Gastrocnemius medialis (tissue), 4 donors: Measurements from ENCODE around the gene CARMIL1. TPM values are rescaled to one million over a fixed set of nuclear protein-coding genes. Genes with fewer than 3 reads are reported as not detected.

Source experiments
- ATAC-seq, 2 donors: fragments of 150-250 bp; one replicate each; pipeline ENCODE4 v1.9.1; 2016
- DNase-seq, 2 donors: peaks; one replicate each; pipeline ENCODE4 v3.0.0-alpha.2; 2019
- H3K27ac ChIP-seq, 4 donors: fragments of 200-600 bp; sonication (generic); 1 replicate in 1 of 4; 2 replicates in 3 of 4; pipeline ENCODE4 v1.5.1; 2016 to 2018; ENCODE audit warnings: mild to moderate bottlenecking in 2 of 4, moderate library complexity in 1 of 4
- H3K27me3 ChIP-seq, 3 donors: fragments of 200-600 bp; sonication (generic) in 2 of 3; 1 replicate in 1 of 3; 2 replicates in 2 of 3; pipeline versions ENCODE4 v1.5.1 to v1.6.0; 2016 to 2019; ENCODE audit warnings: mild to moderate bottlenecking in 1 of 3, moderate library complexity in 1 of 3
- H3K36me3 ChIP-seq, 2 donors: fragments of 200-600 bp; sonication (generic) in 1 of 2; one replicate each; pipeline ENCODE4 v1.5.1; 2017 to 2018
- H3K4me1 ChIP-seq, 2 donors: fragments of 200-600 bp; sonication (generic) in 1 of 2; one replicate each; pipeline ENCODE4 v1.5.1; 2016 to 2017; ENCODE audit warnings: mild to moderate bottlenecking in 2 of 2
- H3K4me3 ChIP-seq, 4 donors: fragments of 200-600 bp; sonication (generic) in 3 of 4; 1 replicate in 1 of 4; 2 replicates in 3 of 4; pipeline ENCODE4 v1.5.1; 2016 to 2019; ENCODE audit warnings: mild to moderate bottlenecking in 2 of 4
- H3K9me3 ChIP-seq, 3 donors: fragments of 200-600 bp; sonication (generic) in 2 of 3; 1 replicate in 1 of 3; 2 replicates in 2 of 3; pipeline ENCODE4 v1.5.1; 2016 to 2019
- POLR2A ChIP-seq, 2 donors: fragments of 450-650 bp; IDR thresholded peaks; one replicate each; pipeline ENCODE4 v1.6.1; 2017; ENCODE audit warnings: antibody characterized with exemption in 2 of 2, mild to moderate bottlenecking in 2 of 2, moderate library complexity in 2 of 2
- in situ Hi-C, 4 donors: fragments of 200-750 bp; cut with MboI; loops; one replicate each; pipeline versions ENCODE4 v1.15.0 to v1.8.0; 2017; ENCODE audit warnings: low sequenced_read_pairs in 4 of 4
- intact Hi-C: fragments of 100-400 bp; cut with DNase I; formaldehyde crosslinking; loops from one replicate; pipeline ENCODE4 v1.15.1; 2023; ENCODE audit warnings: low total_unique reads
- total RNA-seq, 4 donors: library from RNA; depleted of rRNA; stranded (reverse); fragments of >200 nt; gene quantifications; one replicate each; pipeline versions ENCODE4 v1.1.0 to v1.2.3, GENCODE V29; 2016
- TF ChIP-seq, protein P1 (sequence below), 5 experiments: fragments of 450-650 bp in 3 of 5; fragments of 200-600 bp in 2 of 5; sonication (generic) in 2 of 5; IDR thresholded peaks in 4 of 5; conservative IDR thresholded peaks in 1 of 5; 1 replicate in 4 of 5; 2 replicates in 1 of 5; pipeline ENCODE4 v1.5.1; 2016 to 2019; ENCODE audit warnings: antibody characterized with exemption in 5 of 5, mild to moderate bottlenecking in 3 of 5, moderate library complexity in 3 of 5

Gene CARMIL1
- total RNA-seq, 4 donors from 2014 or later = 0.87 to 2.1 (median 1.7) TPM

DNA sequence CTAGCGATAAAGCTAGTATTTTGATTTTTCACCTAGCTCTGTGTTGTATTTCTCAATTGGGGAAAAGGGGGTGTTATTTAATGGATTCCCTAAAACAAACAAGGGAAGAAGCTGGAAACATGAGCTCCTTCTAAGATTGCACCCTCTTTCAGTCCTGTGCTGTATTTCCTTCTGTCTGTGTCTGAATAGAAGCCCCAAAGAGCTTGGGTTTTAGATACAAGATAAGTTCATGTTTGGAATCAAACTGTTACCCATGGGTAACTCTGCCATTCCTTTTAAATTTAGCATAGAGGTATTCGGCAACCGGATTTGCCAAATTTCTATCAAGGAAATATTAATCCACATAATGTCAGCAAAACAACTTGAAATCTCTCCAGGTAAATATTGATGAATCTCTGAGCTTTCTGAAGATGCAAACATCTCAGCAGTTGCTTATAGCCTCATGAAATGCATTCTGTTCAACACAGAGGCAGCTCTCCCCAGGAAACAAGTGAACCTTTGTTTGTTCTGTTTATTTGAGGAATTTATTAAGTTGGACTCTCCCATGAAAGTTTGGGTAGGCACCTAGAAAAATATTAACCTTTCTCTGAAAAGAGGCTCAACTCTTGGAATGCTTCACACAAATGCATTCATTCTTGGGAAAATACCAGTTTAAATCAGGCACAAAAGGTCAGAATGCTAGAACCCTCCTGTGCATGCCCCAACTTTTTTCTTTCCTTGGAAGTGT, 362.9 kb downstream of the CARMIL1 start:
- in situ Hi-C loops = no loop called here
- intact Hi-C loops = no loop called here
- TF ChIP-seq, protein P1, sequence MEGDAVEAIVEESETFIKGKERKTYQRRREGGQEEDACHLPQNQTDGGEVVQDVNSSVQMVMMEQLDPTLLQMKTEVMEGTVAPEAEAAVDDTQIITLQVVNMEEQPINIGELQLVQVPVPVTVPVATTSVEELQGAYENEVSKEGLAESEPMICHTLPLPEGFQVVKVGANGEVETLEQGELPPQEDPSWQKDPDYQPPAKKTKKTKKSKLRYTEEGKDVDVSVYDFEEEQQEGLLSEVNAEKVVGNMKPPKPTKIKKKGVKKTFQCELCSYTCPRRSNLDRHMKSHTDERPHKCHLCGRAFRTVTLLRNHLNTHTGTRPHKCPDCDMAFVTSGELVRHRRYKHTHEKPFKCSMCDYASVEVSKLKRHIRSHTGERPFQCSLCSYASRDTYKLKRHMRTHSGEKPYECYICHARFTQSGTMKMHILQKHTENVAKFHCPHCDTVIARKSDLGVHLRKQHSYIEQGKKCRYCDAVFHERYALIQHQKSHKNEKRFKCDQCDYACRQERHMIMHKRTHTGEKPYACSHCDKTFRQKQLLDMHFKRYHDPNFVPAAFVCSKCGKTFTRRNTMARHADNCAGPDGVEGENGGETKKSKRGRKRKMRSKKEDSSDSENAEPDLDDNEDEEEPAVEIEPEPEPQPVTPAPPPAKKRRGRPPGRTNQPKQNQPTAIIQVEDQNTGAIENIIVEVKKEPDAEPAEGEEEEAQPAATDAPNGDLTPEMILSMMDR (IDR thresholded peaks at IDR 0.05 in 4 of 5, conservative IDR thresholded peaks at IDR 0.05 in 1 of 5) = no peak
- TF ChIP-seq POLR2A (IDR thresholded peaks at IDR 0.05) = no peak

DNA sequence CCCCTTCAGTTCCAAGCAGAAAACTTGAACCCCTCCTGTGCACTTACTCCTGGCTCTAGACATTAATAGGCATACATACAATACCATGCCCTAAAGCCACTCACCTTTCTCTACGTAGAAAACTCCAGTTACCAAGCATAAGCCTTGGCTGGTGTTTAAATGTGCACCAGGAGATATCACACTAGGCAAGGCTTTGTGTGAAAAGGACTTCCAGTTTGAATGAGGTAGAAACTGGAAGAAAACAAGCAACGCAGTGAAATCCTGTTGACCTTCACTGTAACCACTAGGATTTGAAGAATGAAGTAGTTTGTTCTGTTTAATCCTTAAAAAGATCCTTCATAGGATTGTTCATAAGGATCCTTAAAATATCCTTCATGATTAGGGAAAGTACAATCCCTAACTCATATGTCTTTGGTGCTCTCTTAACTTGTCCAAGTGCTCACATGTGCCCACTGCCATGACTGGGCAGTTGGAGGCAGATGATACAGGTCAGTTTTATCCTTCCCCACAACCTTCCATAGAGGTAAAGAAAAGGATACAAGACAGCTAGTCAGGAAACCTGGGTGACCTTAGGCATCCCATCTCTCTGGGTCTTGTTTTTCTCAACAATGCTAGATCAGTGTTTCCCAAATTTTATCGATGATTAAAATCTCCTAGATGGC, 363.6 kb downstream of the CARMIL1 start:
- ATAC-seq (no peak), DNase-seq (no peak)
- Histone ChIP-seq H3K9me3 (no peaks in the 10 kb centered on the region), H3K4me1 (no peaks in the 10 kb centered on the region), H3K36me3 (no peaks in the 10 kb centered on the region), H3K27ac (no peak overlapping the region), H3K27me3 (peaks cover 0 to 2% (median 0%) of the 10 kb centered on the region in 3 donors), H3K4me3 (no peak overlapping the region)
- intact Hi-C loops = no loop called here
- in situ Hi-C loops = no loop called here
- TF ChIP-seq, protein P1 (IDR thresholded peaks at IDR 0.05 in 4 of 5, conservative IDR thresholded peaks at IDR 0.05 in 1 of 5) = no peak
- no peak for TF ChIP-seq POLR2A (IDR thresholded peaks at IDR 0.05)

More for the DNA sequence above, 362.9 kb downstream of the CARMIL1 start:
- peaks cover 0 to 2% (median 0%) of the 10 kb centered on the region in 3 donors for H3K27me3 ChIP-seq
- no peaks in the 10 kb centered on the region for H3K9me3 ChIP-seq
- no peak for ATAC-seq
- no peak overlapping the region for H3K27ac ChIP-seq
- H3K4me3 ChIP-seq = no peak overlapping the region
- no peak for DNase-seq
- no peaks in the 10 kb centered on the region for H3K36me3 ChIP-seq
- no peaks in the 10 kb centered on the region for H3K4me1 ChIP-seq

DNA sequence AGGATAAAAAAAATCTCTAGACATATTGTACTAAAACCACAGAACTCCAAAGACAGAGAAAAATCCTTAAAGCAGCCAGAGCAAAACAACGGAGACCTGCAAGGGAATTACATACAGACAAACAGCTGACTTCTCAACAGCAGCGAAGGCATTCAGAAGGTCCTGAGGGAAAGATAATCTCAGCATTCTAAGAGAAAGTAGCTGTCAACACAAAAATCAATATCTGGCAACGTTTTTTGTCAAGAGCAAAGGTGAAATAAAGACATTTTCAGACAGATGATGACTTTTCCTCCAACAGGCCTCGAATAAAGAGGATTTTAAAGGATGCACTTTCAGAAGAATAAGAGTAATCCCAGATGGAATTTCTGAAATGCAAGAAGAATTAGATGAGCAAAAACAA, 366.7 kb downstream of the CARMIL1 start:
- DNase-seq (no peak), ATAC-seq (no peak)
- H3K9me3 ChIP-seq = no peaks in the 10 kb centered on the region
- intact Hi-C loops = no loop called here
- in situ Hi-C loops = no loop called here
- no peak overlapping the region for H3K27ac ChIP-seq
- TF ChIP-seq, protein P1 (IDR thresholded peaks at IDR 0.05 in 4 of 5, conservative IDR thresholded peaks at IDR 0.05 in 1 of 5) = no peak
- TF ChIP-seq POLR2A (IDR thresholded peaks at IDR 0.05) = no peak
- H3K4me1 ChIP-seq = no peaks in the 10 kb centered on the region
- H3K36me3 ChIP-seq = no peaks in the 10 kb centered on the region
- no peak overlapping the region for H3K4me3 ChIP-seq
- peaks cover 0 to 6% (median 2%) of the 10 kb centered on the region in 3 donors for H3K27me3 ChIP-seq

DNA sequence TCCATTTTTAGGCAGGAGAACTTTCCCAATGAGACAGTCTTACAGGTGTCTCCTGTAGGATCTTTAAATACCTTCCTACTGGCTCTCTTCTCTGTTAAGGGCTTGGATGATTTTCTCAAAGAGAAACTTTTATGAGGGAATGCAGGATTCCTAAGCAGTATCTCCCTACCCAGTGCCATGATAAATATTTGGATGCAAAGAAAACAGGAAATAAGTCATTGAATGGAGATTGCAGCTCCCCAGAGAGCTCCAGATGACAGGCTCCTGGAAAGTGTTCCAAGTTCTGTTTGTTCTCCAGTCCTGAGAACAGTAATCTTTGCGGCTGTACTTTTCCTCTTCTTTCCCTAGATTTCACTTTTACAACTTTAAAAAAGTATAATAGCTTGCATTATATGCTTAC, 370.4 kb downstream of the CARMIL1 start:
- no peak for TF ChIP-seq POLR2A (IDR thresholded peaks at IDR 0.05)
- TF ChIP-seq, protein P1 (IDR thresholded peaks at IDR 0.05 in 4 of 5, conservative IDR thresholded peaks at IDR 0.05 in 1 of 5) = no peak
- in situ Hi-C loops (no loop called here), intact Hi-C loops (no loop called here)
- Histone ChIP-seq H3K27ac (no peak overlapping the region), H3K9me3 (no peaks in the 10 kb centered on the region), H3K4me3 (no peak overlapping the region), H3K4me1 (no peaks in the 10 kb centered on the region), H3K36me3 (no peaks in the 10 kb centered on the region), H3K27me3 (peaks cover 0 to 13% (median 2%) of the 10 kb centered on the region in 3 donors)
- ATAC-seq = no peak
- DNase-seq = no peak
